CD4-positive, CD25-positive, alpha-beta regulatory T cell (primary cell): ENCODE measurements around the gene RNF135. TPM values are rescaled to one million over a fixed set of nuclear protein-coding genes. Genes with fewer than 3 reads are reported as not detected.
A peak's percentile ranks its signal among the peaks of the same experiment; 100 is the strongest.

Source experiments
- ATAC-seq, 2 donors: fragments of 150-1000 bp; cut with Tn5 transposase; one replicate each; pipeline ENCODE4 v1.10.0; 2021; ENCODE audit warnings: low read depth in 2 of 2, moderate number of reproducible peaks in 2 of 2, moderate library complexity in 1 of 2
- DNase-seq, 3 donors: peaks; one replicate each; pipeline versions ENCODE4 v3.0.0 to v3.0.0-alpha.2; 2012 to 2022; ENCODE audit warnings: mixed read lengths in 1 of 3
- H3K27ac ChIP-seq: one replicate; pipeline ENCODE4 v1.7.0; 2013; ENCODE audit warnings: mild to moderate bottlenecking, low read length; ENCODE audit not compliant: insufficient read depth, poor library complexity, severe bottlenecking
- H3K27me3 ChIP-seq: one replicate; pipeline ENCODE4 v1.7.0; 2013; ENCODE audit warnings: low read length; ENCODE audit not compliant: control insufficient read depth, insufficient read depth
- H3K36me3 ChIP-seq: one replicate; pipeline ENCODE4 v1.7.0; 2013; ENCODE audit warnings: mild to moderate bottlenecking, low read length, moderate library complexity; ENCODE audit not compliant: control insufficient read depth, insufficient read depth
- H3K4me1 ChIP-seq: 2 replicates; pipeline ENCODE4 v1.7.0; 2013; ENCODE audit warnings: mild to moderate bottlenecking, low read length; ENCODE audit not compliant: insufficient read depth, control insufficient read depth, poor library complexity, severe bottlenecking
- H3K4me3 ChIP-seq: one replicate; pipeline ENCODE4 v1.7.0; 2013; ENCODE audit warnings: low read depth, mild to moderate bottlenecking, low read length, moderate library complexity
- H3K9me3 ChIP-seq, 2 experiments: 1 replicate in 1 of 2; 2 replicates in 1 of 2; pipeline ENCODE4 v1.7.0; 2013; ENCODE audit warnings: low read length in 2 of 2, mild to moderate bottlenecking in 1 of 2, moderate library complexity in 1 of 2; ENCODE audit not compliant: control insufficient read depth in 2 of 2
- H3K27ac Mint-ChIP-seq, 3 donors: one replicate each; pipeline ENCODE4 v1.8.0; 2020 to 2022; ENCODE audit warnings: mild to moderate bottlenecking in 3 of 3, mixed read lengths in 3 of 3, moderate library complexity in 2 of 3
- H3K27me3 Mint-ChIP-seq: one replicate; pipeline ENCODE4 v1.8.0; 2022; ENCODE audit warnings: mild to moderate bottlenecking, mixed read lengths
- H3K36me3 Mint-ChIP-seq: one replicate; pipeline ENCODE4 v1.8.0; 2020; ENCODE audit warnings: mixed read lengths
- H3K4me1 Mint-ChIP-seq, 4 donors: one replicate each; pipeline ENCODE4 v1.8.0; 2020 to 2022; ENCODE audit warnings: mixed read lengths in 4 of 4, mild to moderate bottlenecking in 1 of 4
- H3K4me3 Mint-ChIP-seq, 4 donors: one replicate each; pipeline ENCODE4 v1.8.0; 2020 to 2022; ENCODE audit warnings: mild to moderate bottlenecking in 4 of 4, mixed read lengths in 4 of 4, moderate library complexity in 3 of 4
- H3K9me3 Mint-ChIP-seq, 7 donors: one replicate each; pipeline ENCODE4 v1.8.0; 2020 to 2022; ENCODE audit warnings: mixed read lengths in 7 of 7, mild to moderate bottlenecking in 3 of 7, moderate library complexity in 2 of 7
- polyA plus RNA-seq, 4 donors: library from polyadenylated mRNA; unstranded; fragments of 300-500 nt; fragmentation: Illumina TruSeq; gene quantifications; one replicate each; pipeline ENCODE4 v1.2.3, GENCODE V29; 2021
- total RNA-seq: library from RNA; stranded (reverse); gene quantifications from one replicate; pipeline ENCODE4 v1.2.3, GENCODE V29; 2022

RNF135 gene
- total and polyA plus RNA-seq, 5 donors from 2014 or later, result 3.8 to 17.8 (median 10.8) TPM

DNA sequence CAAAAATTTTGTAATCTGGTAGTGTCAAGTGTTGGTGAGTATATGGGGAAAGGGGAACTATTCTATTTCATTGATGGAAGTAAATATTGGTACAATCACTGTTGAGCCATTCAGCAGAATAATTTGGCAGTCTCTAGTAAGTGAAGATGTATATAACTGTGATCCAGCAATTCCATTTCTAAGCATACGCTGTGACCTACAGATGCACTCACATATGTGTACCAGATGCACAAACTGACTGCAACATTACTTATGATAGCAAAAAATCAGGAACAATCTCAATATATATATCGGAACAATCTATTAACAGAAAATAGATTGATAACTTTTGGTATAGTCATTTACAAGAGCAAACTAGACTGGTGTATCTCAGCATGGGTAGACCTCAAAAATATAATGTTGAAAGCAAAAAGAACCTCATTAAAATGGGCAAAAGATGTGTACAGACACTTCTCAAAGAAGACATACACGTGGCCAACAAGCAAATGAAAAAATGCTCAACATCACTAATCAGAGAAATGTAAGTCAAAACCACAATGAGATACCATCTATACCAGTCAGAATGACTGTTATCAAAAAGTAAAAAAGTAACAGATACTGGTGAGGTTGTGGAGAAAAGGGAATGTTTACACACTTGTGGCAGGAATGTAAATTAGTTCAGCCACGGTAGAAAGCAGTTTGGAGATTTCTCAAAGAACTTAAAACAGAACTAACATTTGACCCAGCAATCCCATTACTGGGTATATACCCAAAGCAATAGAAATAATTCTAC, 28.3 kb upstream of the RNF135 start:
- no peaks in the 10 kb centered on the region for H3K36me3 ChIP-seq
- no peak for ATAC-seq
- no peak overlapping the region for H3K4me3 Mint-ChIP-seq

DNA sequence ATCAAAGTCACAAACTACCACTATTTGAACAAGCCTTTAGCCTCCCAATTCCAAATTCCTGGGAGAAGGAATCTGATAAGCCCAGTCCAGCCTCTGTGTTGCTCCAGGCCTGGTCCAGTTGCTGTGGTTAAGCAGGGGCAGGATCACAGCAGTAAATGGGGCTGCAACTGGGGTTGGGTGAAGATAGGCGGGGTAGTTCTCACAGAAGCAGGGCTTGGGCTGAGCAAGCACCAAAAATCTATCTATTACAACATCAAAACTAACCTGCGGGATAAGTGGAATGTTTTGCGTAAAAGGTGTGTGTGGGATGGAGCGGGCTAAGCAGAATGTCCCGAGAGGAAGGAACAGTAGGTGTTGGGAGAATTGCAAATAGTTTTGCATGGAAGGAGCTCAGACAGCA, 23.0 kb upstream of the RNF135 start:
- H3K27me3 Mint-ChIP-seq, result no peaks in the 10 kb centered on the region
- no peaks in the 10 kb centered on the region for H3K4me1 ChIP-seq
- no peak overlapping the region for H3K4me3 Mint-ChIP-seq
- no peaks in the 10 kb centered on the region for H3K27me3 ChIP-seq
- H3K9me3 ChIP-seq, result no peaks in the 10 kb centered on the region
- H3K36me3 ChIP-seq, result no peaks in the 10 kb centered on the region
- no peak overlapping the region for H3K4me3 ChIP-seq
- no peak overlapping the region for H3K27ac Mint-ChIP-seq
- DNase-seq, result no peak
- no peaks in the 10 kb centered on the region for H3K36me3 Mint-ChIP-seq
- H3K27ac ChIP-seq, result no peak overlapping the region
- no peak for ATAC-seq
- H3K4me1 Mint-ChIP-seq, result no peaks in the 10 kb centered on the region
- H3K9me3 Mint-ChIP-seq, result no peaks in the 10 kb centered on the region

More for the DNA sequence above, 28.3 kb upstream of the RNF135 start:
- H3K36me3 Mint-ChIP-seq, result no peaks in the 10 kb centered on the region
- H3K9me3 Mint-ChIP-seq, result peaks cover 0 to under 1% (median 0%) of the 10 kb centered on the region in 7 donors
- H3K9me3 ChIP-seq, result no peaks in the 10 kb centered on the region
- H3K27me3 Mint-ChIP-seq, result no peaks in the 10 kb centered on the region
- H3K4me3 ChIP-seq, result no peak overlapping the region
- H3K27ac ChIP-seq, result no peak overlapping the region
- no peaks in the 10 kb centered on the region for H3K27me3 ChIP-seq
- peaks cover 3 to 10% (median 9%) of the 10 kb centered on the region in 4 donors for H3K4me1 Mint-ChIP-seq
- H3K27ac Mint-ChIP-seq, result no peak overlapping the region
- no peak for DNase-seq
- H3K4me1 ChIP-seq, result peaks cover 10% of the 10 kb centered on the region

DNA sequence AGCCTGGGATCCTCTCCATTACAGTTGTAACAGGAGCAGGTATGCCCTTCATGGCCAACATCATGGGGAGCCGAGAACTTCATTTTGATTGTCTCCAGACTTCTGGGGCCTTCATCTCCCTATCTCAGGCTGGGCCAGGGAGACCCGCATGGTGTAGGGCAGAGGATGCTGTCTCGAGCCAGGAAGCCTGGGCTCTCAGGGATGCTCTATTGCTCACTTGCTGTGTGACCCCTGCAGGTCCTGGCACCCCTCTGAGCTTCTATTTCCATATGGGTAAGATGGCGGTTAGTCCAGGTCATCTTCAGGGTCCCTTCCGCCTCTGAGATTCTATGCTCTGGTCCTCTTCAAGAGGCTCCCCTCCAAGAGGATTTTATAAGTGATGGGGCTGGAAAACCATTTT, 20.6 kb upstream of the RNF135 start:
- Mint-ChIP-seq H3K27me3 (no peaks in the 10 kb centered on the region), H3K4me1 (no peaks in the 10 kb centered on the region), H3K4me3 (no peak overlapping the region), H3K9me3 (no peaks in the 10 kb centered on the region), H3K27ac (no peak overlapping the region), H3K36me3 (no peaks in the 10 kb centered on the region)
- no peak overlapping the region for H3K4me3 ChIP-seq
- H3K9me3 ChIP-seq, result no peaks in the 10 kb centered on the region
- H3K27me3 ChIP-seq, result no peaks in the 10 kb centered on the region
- no peaks in the 10 kb centered on the region for H3K4me1 ChIP-seq
- no peaks in the 10 kb centered on the region for H3K36me3 ChIP-seq
- ATAC-seq (no peak), DNase-seq (no peak)
- H3K27ac ChIP-seq, result no peak overlapping the region

DNA sequence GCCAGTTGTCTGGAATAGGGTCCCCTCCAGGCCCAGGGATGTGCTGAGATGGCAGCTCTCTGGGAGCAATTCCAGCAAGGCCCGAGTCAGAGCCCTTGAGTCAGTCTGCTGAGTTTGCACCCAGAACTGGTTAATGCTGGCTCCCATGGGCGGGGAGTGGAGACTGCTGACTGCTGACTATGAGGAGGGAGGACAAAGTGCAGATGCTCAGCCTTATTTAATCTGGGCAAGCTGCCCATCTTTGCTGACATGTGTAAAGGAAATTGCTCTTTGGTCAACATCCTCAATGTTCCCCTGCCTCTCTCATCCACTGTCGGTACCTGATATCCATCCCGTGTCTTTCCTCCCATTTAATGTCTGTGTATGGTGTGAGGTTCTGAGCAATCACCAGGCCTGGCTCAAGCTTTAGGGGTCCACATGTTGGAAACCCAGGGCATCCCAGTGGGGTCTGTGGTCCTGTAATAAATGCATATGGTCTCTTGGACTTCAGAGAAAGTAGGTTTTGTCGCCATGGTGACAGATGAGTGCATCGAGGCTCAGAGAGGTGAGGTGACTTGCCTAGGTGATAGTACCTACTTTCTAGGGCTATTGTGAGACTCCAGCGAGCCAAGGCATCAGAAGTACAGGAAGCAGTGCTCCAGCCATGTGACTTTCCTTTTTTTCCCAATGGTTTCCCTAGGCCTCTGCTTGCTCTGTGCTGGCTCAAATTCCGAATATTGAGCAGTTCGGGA, 20.0 kb upstream of the RNF135 start:
- DNase-seq (no peak), ATAC-seq (no peak)
- Histone ChIP-seq H3K4me1 (no peaks in the 10 kb centered on the region), H3K27me3 (no peaks in the 10 kb centered on the region), H3K27ac (no peak overlapping the region), H3K9me3 (no peaks in the 10 kb centered on the region), H3K36me3 (no peaks in the 10 kb centered on the region), H3K4me3 (no peak overlapping the region)
- Mint-ChIP-seq H3K4me3 (no peak overlapping the region), H3K27ac (peak overlapping the region in 1 of 3 donors; percentile 31), H3K36me3 (no peaks in the 10 kb centered on the region), H3K27me3 (no peaks in the 10 kb centered on the region), H3K9me3 (no peaks in the 10 kb centered on the region), H3K4me1 (no peaks in the 10 kb centered on the region)

DNA sequence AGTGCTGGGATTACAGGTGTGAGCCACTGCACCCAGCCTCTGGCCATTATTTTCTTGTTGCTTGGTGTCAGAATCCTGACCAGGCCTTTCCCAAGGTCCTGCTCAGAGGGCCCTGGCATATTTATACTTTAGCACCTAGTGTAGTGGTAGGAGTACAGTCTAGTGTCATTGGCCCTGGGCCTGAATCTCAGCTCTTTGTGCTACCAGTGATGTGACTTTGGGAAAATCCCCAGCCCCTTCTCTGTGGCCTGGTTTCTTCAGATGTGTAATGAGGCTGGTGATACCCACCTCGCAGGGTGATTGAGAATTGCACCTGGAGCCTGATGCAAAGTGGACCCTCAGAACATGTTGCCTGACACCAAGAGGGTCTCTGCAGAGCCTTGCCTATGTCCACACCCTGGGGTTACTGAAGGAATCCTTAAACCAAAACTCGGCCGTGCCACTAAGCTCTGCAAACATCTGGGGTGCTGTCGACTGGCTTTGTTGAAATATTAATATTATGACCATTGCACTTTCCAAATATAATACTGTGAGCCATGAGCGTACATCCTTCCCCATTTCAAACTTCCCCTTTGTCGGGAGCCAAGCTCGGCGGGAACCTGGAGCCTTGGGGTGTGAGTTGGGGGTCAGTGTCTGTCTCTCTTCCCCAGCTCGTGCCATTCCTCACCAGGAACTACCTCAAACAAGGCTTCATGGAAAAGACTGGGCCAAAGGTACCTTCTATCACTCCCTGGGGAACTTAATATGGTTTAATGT, 18.0 kb upstream of the RNF135 start:
- no peaks in the 10 kb centered on the region for H3K4me1 Mint-ChIP-seq
- peaks cover 0 to 1% (median 0%) of the 10 kb centered on the region in 7 donors for H3K9me3 Mint-ChIP-seq
- Histone ChIP-seq H3K36me3 (no peaks in the 10 kb centered on the region), H3K27me3 (no peaks in the 10 kb centered on the region), H3K4me3 (no peak overlapping the region), H3K9me3 (no peaks in the 10 kb centered on the region), H3K4me1 (no peaks in the 10 kb centered on the region), H3K27ac (no peak overlapping the region)
- no peak overlapping the region for H3K27ac Mint-ChIP-seq
- ATAC-seq (no peak), DNase-seq (no peak)
- H3K36me3 Mint-ChIP-seq, result no peaks in the 10 kb centered on the region
- peaks cover 11% of the 10 kb centered on the region for H3K27me3 Mint-ChIP-seq
- H3K4me3 Mint-ChIP-seq, result no peak overlapping the region

DNA sequence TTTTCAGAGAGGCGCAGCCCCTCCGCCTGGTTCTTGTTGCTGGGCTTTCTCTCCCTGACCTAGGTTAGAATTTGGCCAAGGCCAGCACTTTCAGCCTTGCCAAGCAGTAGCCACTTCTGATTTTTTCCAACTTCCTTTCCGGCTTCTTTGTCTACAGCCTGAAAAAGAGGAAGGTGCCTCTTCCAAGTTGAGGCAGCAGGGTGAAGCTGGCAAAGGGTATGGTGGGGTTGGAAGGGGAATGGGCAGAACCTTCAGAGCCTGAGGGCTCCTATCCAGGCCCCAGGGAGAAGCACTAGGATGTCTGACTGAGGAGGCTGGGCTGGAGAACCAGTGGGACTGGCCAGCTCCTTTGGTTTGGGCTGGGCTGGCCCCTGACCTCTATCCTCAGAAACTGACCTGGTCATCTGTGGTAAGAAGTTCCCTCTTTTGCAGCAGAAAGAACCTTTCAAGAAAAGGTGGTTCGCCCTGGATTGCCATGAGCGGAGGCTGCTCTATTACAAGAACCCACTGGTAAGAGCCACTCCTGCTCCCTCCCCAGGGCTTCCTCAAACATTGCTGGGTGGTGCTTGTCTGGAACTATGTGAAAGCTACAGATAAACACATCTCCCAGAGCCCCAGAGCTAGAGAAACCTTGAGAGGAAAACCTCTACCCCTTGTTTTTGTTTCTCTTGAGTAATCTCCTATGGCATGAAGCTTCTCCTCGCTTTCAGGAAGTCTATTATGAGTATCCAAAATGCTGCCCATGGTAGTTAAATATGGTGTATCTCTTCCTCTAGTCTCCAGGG, 16.6 kb upstream of the RNF135 start:
- Histone ChIP-seq H3K9me3 (no peaks in the 10 kb centered on the region), H3K4me1 (no peaks in the 10 kb centered on the region), H3K27ac (no peak overlapping the region), H3K27me3 (no peaks in the 10 kb centered on the region), H3K4me3 (no peak overlapping the region), H3K36me3 (no peaks in the 10 kb centered on the region)
- Mint-ChIP-seq H3K27me3 (peaks cover 17% of the 10 kb centered on the region), H3K4me1 (no peaks in the 10 kb centered on the region), H3K4me3 (no peak overlapping the region), H3K36me3 (no peaks in the 10 kb centered on the region), H3K27ac (peak overlapping the region in 1 of 3 donors; percentile 70), H3K9me3 (peaks cover 0 to 1% (median 0%) of the 10 kb centered on the region in 7 donors)
- no peak for ATAC-seq
- no peak for DNase-seq

DNA sequence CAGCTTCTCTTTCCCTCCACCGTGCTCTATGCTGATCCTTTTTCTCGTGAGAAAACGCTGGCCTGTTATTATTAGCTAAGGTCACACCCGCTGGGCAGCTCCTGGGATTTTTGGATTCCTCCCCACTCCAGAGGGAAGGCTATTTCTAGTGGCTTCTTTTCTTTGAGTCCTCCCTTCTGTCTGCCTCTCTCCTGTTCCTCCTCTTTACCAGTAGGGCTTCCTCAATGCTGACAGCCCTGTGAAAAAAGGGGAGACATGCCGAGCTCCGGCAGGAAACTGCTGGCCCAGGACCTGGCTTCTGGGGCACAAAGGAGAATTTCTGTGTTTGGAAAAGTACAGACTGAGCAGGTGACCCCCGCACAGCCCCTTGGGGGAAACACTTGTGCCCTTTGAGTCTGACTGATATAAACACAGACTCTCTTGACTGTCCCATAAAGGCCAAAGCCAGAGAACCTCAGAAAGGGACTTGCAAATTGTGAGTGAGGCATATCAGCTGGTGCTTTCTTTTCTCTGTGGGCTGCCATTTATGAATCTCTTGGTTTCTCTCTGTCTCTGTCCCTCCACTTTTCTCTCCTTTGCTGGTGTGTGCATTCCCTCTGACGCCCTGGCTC, 14.0 kb upstream of the RNF135 start:
- Mint-ChIP-seq H3K27me3 (peaks cover 17% of the 10 kb centered on the region), H3K4me3 (no peak overlapping the region), H3K36me3 (no peaks in the 10 kb centered on the region), H3K9me3 (peaks cover 0 to 1% (median 0%) of the 10 kb centered on the region in 7 donors), H3K27ac (peak overlapping the region in 1 of 3 donors; percentile 66), H3K4me1 (peaks cover 0 to 11% (median 4%) of the 10 kb centered on the region in 4 donors)
- Histone ChIP-seq H3K9me3 (no peaks in the 10 kb centered on the region), H3K27ac (no peak overlapping the region), H3K4me1 (peaks cover 5% of the 10 kb centered on the region), H3K27me3 (no peaks in the 10 kb centered on the region), H3K4me3 (no peak overlapping the region), H3K36me3 (no peaks in the 10 kb centered on the region)
- DNase-seq, result no peak
- ATAC-seq, result no peak
